HCT116 (cell line): ENCODE results near the gene TTC24. TPM values are rescaled to one million over a fixed set of nuclear protein-coding genes. Genes with fewer than 3 reads are reported as not detected.

Experiments used
- ATAC-seq: fragments of 200-7000 bp; cut with Tn5 transposase; 2 replicates; pipeline ENCODE4 v1.9.1; 2020; ENCODE audit warnings: mild to moderate bottlenecking, moderate library complexity
- BruUV-seq: library from RNA; stranded (reverse); fragments of 400-500 nt; replicated peaks from 2 replicates; lab custom pipeline; 2021; lab: Mats Ljungman, UMichigan
- CTCF ChIA-PET: fragments of 300-600 bp; sonication (Branson Sonifier 250); formaldehyde crosslinking; loops from one replicate; lab custom pipeline; 2021; ENCODE audit warnings: antibody characterized with exemption; lab: Charles Lee
- POLR2A ChIA-PET: fragments of 300-600, 350-600 bp; sonication (Branson Sonifier 250); formaldehyde crosslinking; loops from one replicate; lab custom pipeline; 2021; ENCODE audit warnings: antibody characterized with exemption; lab: Charles Lee
- RAD21 ChIA-PET, 2 experiments: fragments of 300-600 bp; sonication (Branson Sonifier 250); formaldehyde crosslinking; loops; one replicate each; lab custom pipeline; 2023; ENCODE audit warnings: low total read pairs in 2 of 2; ENCODE audit not compliant: uncharacterized antibody in 2 of 2, unreplicated experiment in 2 of 2, low non-redundant PET in 1 of 2; lab: Charles Lee
- DNase-seq: peaks from one replicate; pipeline ENCODE4 v3.0.0-alpha.2; 2010; ENCODE audit warnings: low read depth, low spot score
- H2AFZ ChIP-seq: fragments of 200-600 bp; shearing (Covaris generic), sonication (generic); 2 replicates; pipeline ENCODE4 v1.6.1; 2017; ENCODE audit warnings: low read depth, mixed run types, mixed read lengths, antibody characterized with exemption, low read length; ENCODE audit not compliant: poor library complexity, severe bottlenecking
- H3K27ac ChIP-seq: 2 replicates; pipeline ENCODE4 v1.5.1; 2012; ENCODE audit warnings: low read depth, low read length
- H3K27me3 ChIP-seq: fragments of 200-600 bp; sonication (generic); 2 replicates; pipeline ENCODE4 v1.6.1; 2016; ENCODE audit warnings: mixed run types, low read length, mixed read lengths; ENCODE audit not compliant: insufficient read depth
- H3K36me3 ChIP-seq, 2 experiments: fragments of 200-500 bp in 1 of 2; fragments of 200-600 bp in 1 of 2; sonication (Bioruptor generic) in 1 of 2; sonication (generic) in 1 of 2; 2 replicates each; pipeline versions ENCODE4 v1.5.1 to v1.6.1; 2014 to 2016; ENCODE audit warnings: low read length in 2 of 2, inconsistent platforms in 1 of 2, mixed read lengths in 1 of 2, mixed run types in 1 of 2; ENCODE audit not compliant: insufficient read depth in 2 of 2, control insufficient read depth in 1 of 2
- H3K4me1 ChIP-seq, 2 experiments: fragments of 200-600 bp in 1 of 2; sonication (generic) in 1 of 2; 2 replicates each; pipeline versions ENCODE4 v1.5.1 to v1.6.1; 2012 to 2017; ENCODE audit warnings: low read length in 2 of 2, inconsistent platforms in 1 of 2, mild to moderate bottlenecking in 1 of 2, mixed read lengths in 1 of 2, mixed run types in 1 of 2, moderate library complexity in 1 of 2; ENCODE audit not compliant: insufficient read depth in 2 of 2, control insufficient read depth in 1 of 2
- H3K4me2 ChIP-seq: fragments of 200-600 bp; sonication (generic); 2 replicates; pipeline ENCODE4 v1.6.1; 2017; ENCODE audit warnings: mixed run types, low read length, mixed read lengths
- H3K4me3 ChIP-seq, 2 experiments: fragments of 200-600 bp in 1 of 2; sonication (generic) in 1 of 2; replicated peaks in 1 of 2; 2 replicates each; pipeline ENCODE4 v1.5.1; 2011 to 2016; ENCODE audit warnings: low read length in 2 of 2, control low read depth in 1 of 2, low read depth in 1 of 2, mild to moderate bottlenecking in 1 of 2, mixed read lengths in 1 of 2, mixed run types in 1 of 2
- H3K79me2 ChIP-seq: fragments of 200-600 bp; sonication (generic); 2 replicates; pipeline ENCODE4 v1.6.1; 2017; ENCODE audit warnings: mild to moderate bottlenecking, mixed run types, low read length, moderate library complexity, mixed read lengths; ENCODE audit not compliant: insufficient read depth
- H3K9ac ChIP-seq: fragments of 200-600 bp; sonication (generic); 2 replicates; pipeline ENCODE4 v1.6.1; 2016; ENCODE audit warnings: low read length, mixed read lengths
- H3K9me2 ChIP-seq: fragments of 200-600 bp; sonication (generic), shearing (Covaris generic); 2 replicates; pipeline ENCODE4 v1.6.1; 2017; ENCODE audit warnings: mixed run types, mild to moderate bottlenecking, moderate library complexity; ENCODE audit not compliant: insufficient read depth
- H3K9me3 ChIP-seq, 2 experiments: fragments of 200-500 bp in 1 of 2; fragments of 200-600 bp in 1 of 2; sonication (Bioruptor generic) in 1 of 2; sonication (generic) in 1 of 2; 2 replicates each; pipeline ENCODE4 v1.6.1; 2014 to 2017; ENCODE audit warnings: low read length in 2 of 2, mixed read lengths in 2 of 2, inconsistent platforms in 1 of 2, low read depth in 1 of 2, mild to moderate bottlenecking in 1 of 2, mixed run types in 1 of 2, moderate library complexity in 1 of 2; ENCODE audit not compliant: control insufficient read depth in 1 of 2, insufficient read depth in 1 of 2
- H4K20me1 ChIP-seq: fragments of 200-600 bp; sonication (generic), shearing (Covaris generic); 2 replicates; pipeline ENCODE4 v1.6.1; 2017; ENCODE audit warnings: mixed run types, mild to moderate bottlenecking, moderate library complexity; ENCODE audit not compliant: insufficient read depth
- CEBPB ChIP-seq: IDR thresholded peaks from 2 replicates; pipeline ENCODE4 v1.6.1; 2012; ENCODE audit warnings: low read depth
- EGR1 ChIP-seq: IDR thresholded peaks from 2 replicates; pipeline ENCODE4 v1.6.1; 2012; ENCODE audit warnings: low read depth
- ELF1 ChIP-seq: IDR thresholded peaks from 2 replicates; pipeline ENCODE4 v1.6.1; 2012; ENCODE audit warnings: low read depth, borderline replicate concordance
- EZH2 ChIP-seq: fragments of 200-600 bp; sonication (generic); IDR thresholded peaks from 2 replicates; pipeline ENCODE4 v1.6.1; 2017; ENCODE audit warnings: antibody characterized with exemption, mixed run types
- EZH2phosphoT487 ChIP-seq: fragments of 200-600 bp; IDR thresholded peaks from 2 replicates; pipeline ENCODE4 v1.6.1; 2018; ENCODE audit warnings: antibody characterized with exemption, borderline replicate concordance
- JUND ChIP-seq: IDR thresholded peaks from 2 replicates; pipeline ENCODE4 v1.6.1; 2012
- POLR2A ChIP-seq: IDR thresholded peaks from 2 replicates; pipeline ENCODE4 v1.7.0; 2011; ENCODE audit warnings: borderline replicate concordance; ENCODE audit not compliant: insufficient read depth, insufficient read length; ENCODE audit errors: extremely low read depth
- POLR2AphosphoS5 ChIP-seq: IDR thresholded peaks from 2 replicates; pipeline ENCODE4 v1.6.1; 2011; ENCODE audit warnings: mild to moderate bottlenecking, low read depth, low read length, moderate library complexity
- RAD21 ChIP-seq: IDR thresholded peaks from 2 replicates; pipeline ENCODE4 v1.6.1; 2012; ENCODE audit warnings: low read depth, mild to moderate bottlenecking
- SIN3A ChIP-seq: IDR thresholded peaks from 2 replicates; pipeline ENCODE4 v1.6.1; 2012; ENCODE audit warnings: low read depth
- SRF ChIP-seq: IDR thresholded peaks from 2 replicates; pipeline ENCODE4 v1.6.1; 2012; ENCODE audit warnings: low read depth
- TCF7L2 ChIP-seq: IDR thresholded peaks from 2 replicates; pipeline ENCODE4 v1.7.0; 2011; ENCODE audit warnings: borderline replicate concordance, inconsistent platforms; ENCODE audit not compliant: insufficient read depth, insufficient read length; ENCODE audit errors: extremely low read depth
- YY1 ChIP-seq: IDR thresholded peaks from 2 replicates; pipeline ENCODE4 v1.6.1; 2011; ENCODE audit warnings: low read length, low read depth, moderate library complexity, mild to moderate bottlenecking; ENCODE audit not compliant: insufficient replicate concordance; ENCODE audit errors: extremely low read depth
- ZFX ChIP-seq: fragments of 450-650 bp; IDR thresholded peaks from 2 replicates; pipeline ENCODE4 v1.6.1; 2017
- intact Hi-C: fragments of 100-400 bp; cut with micrococcal nuclease; formaldehyde crosslinking; loops from 2 replicates; pipeline ENCODE4 v1.10.0; 2022
- total RNA-seq: library from RNA; stranded (reverse); gene quantifications from one replicate; pipeline ENCODE4 v1.2.1, GENCODE V29; 2021; ENCODE audit not compliant: unreplicated experiment
- TF ChIP-seq, protein P1 (sequence below): IDR thresholded peaks from 2 replicates; pipeline ENCODE4 v1.6.1; 2012
- TF ChIP-seq, protein P2 (sequence below): IDR thresholded peaks from 2 replicates; pipeline ENCODE4 v1.6.1; 2011; ENCODE audit warnings: mild to moderate bottlenecking, low read length, moderate library complexity; ENCODE audit not compliant: insufficient replicate concordance; ENCODE audit errors: extremely low read depth
- TF ChIP-seq, protein P3 (sequence below), 3 experiments: fragments of 200-600 bp in 1 of 3; sonication (generic) in 1 of 3; IDR thresholded peaks in 2 of 3; conservative IDR thresholded peaks in 1 of 3; 2 replicates each; pipeline ENCODE4 v1.5.1; 2012 to 2017; ENCODE audit warnings: low read depth in 2 of 3, low read length in 2 of 3, antibody characterized with exemption in 1 of 3, borderline replicate concordance in 1 of 3, control low read depth in 1 of 3, mild to moderate bottlenecking in 1 of 3, mixed read lengths in 1 of 3, mixed run types in 1 of 3, moderate library complexity in 1 of 3; ENCODE audit not compliant: insufficient read depth in 1 of 3
- TF ChIP-seq, protein P4 (sequence below): IDR thresholded peaks from 2 replicates; pipeline ENCODE4 v1.6.1; 2012

The TTC24 gene
- total RNA-seq, 1 experiment from 2014 or later: not detected

DNA sequence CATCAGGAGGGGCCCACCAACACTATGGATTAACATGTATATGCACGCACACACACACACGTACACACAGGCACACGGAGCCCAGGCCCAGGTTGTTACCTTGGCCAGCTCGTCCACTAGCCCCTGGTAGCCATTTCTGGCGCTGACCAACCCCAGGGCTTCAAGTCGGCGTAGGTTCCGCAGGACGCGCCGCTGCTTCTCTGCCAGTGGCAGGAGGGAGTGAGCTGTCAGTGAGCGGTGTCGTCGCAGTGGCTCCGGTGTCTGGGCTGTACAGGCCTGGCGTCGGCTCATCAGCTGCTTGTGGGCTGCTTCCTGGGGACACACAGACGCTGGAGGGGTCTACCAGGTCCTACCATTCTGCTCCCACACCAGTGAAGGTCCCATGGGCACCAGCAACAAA, 49.5 kb upstream of the TTC24 start:
- BruUV-seq: no TSS peak
- H3K9ac ChIP-seq: no peak overlapping the region
- CTCF ChIA-PET: no interaction called here
- H3K9me3 ChIP-seq: no peaks in the 10 kb centered on the region
- no peak overlapping the region for H2AFZ ChIP-seq
- H3K4me2 ChIP-seq: no peak overlapping the region
- intact Hi-C loops: no loop called here
- DNase-seq: no peak
- TF ChIP-seq RAD21 (no peak), JUND (no peak), CEBPB (no peak), SIN3A (no peak), SRF (no peak), TCF7L2 (no peak), EGR1 (no peak), EZH2 (no peak), EZH2phosphoT487 (no peak), POLR2AphosphoS5 (no peak), ZFX (no peak), ELF1 (no peak), YY1 (no peak), POLR2A (no peak)
- TF ChIP-seq, protein P1, sequence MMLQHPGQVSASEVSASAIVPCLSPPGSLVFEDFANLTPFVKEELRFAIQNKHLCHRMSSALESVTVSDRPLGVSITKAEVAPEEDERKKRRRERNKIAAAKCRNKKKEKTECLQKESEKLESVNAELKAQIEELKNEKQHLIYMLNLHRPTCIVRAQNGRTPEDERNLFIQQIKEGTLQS: no peak
- TF ChIP-seq, protein P2, sequence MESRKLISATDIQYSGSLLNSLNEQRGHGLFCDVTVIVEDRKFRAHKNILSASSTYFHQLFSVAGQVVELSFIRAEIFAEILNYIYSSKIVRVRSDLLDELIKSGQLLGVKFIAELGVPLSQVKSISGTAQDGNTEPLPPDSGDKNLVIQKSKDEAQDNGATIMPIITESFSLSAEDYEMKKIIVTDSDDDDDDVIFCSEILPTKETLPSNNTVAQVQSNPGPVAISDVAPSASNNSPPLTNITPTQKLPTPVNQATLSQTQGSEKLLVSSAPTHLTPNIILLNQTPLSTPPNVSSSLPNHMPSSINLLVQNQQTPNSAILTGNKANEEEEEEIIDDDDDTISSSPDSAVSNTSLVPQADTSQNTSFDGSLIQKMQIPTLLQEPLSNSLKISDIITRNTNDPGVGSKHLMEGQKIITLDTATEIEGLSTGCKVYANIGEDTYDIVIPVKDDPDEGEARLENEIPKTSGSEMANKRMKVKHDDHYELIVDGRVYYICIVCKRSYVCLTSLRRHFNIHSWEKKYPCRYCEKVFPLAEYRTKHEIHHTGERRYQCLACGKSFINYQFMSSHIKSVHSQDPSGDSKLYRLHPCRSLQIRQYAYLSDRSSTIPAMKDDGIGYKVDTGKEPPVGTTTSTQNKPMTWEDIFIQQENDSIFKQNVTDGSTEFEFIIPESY: no peak
- TF ChIP-seq, protein P3, sequence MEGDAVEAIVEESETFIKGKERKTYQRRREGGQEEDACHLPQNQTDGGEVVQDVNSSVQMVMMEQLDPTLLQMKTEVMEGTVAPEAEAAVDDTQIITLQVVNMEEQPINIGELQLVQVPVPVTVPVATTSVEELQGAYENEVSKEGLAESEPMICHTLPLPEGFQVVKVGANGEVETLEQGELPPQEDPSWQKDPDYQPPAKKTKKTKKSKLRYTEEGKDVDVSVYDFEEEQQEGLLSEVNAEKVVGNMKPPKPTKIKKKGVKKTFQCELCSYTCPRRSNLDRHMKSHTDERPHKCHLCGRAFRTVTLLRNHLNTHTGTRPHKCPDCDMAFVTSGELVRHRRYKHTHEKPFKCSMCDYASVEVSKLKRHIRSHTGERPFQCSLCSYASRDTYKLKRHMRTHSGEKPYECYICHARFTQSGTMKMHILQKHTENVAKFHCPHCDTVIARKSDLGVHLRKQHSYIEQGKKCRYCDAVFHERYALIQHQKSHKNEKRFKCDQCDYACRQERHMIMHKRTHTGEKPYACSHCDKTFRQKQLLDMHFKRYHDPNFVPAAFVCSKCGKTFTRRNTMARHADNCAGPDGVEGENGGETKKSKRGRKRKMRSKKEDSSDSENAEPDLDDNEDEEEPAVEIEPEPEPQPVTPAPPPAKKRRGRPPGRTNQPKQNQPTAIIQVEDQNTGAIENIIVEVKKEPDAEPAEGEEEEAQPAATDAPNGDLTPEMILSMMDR (IDR thresholded peaks at IDR 0.05 in 2 of 3, conservative IDR thresholded peaks at IDR 0.05 in 1 of 3; ENCODE audit: borderline replicate concordance in 1 of 3, insufficient read depth in 1 of 3, low read depth in 2 of 3, low read length in 2 of 3): no peak
- TF ChIP-seq, protein P4, sequence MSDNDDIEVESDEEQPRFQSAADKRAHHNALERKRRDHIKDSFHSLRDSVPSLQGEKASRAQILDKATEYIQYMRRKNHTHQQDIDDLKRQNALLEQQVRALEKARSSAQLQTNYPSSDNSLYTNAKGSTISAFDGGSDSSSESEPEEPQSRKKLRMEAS: no peak
- TF ChIP-seq, all 23 proteins: peak for 0
- Histone ChIP-seq H3K27ac (no peak overlapping the region), H3K9me2 (no peaks in the 10 kb centered on the region), H3K27me3 (no peaks in the 10 kb centered on the region), H3K36me3 (peaks cover 24 to 51% of the 10 kb centered on the region in 2 experiments; a peak in 3 of 4 replicates), H3K4me1 (no peaks in the 10 kb centered on the region; a peak in 1 of 4 replicates), H3K4me3 (no peak overlapping the region), H3K79me2 (no peaks in the 10 kb centered on the region), H4K20me1 (no peaks in the 10 kb centered on the region)
- ATAC-seq: no peak
- RAD21 ChIA-PET: no interaction called here
- POLR2A ChIA-PET: no interaction called here
